Measurements from ENCODE around the gene TLL1.

DNA sequence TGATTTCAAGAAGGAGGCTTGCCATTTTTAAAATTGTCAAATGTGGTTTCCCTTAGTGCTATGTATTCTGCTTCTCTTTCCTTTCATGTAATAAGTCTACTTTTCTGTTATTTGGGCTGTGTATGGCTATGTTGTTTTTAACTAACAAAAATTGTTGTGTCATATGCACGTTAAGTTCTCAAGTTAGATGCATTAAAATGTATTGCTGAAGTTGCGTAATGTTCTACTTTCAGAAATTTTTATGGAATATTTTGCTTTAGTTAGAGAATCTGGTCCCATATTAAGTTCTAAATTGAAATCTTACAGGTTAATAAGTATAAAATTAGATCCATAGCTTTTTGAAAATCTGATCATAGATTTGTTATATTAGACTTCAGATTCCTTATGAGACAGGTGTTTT is 133.2 kb downstream of the TLL1 start:
- TF ChIP-seq, protein P1, sequence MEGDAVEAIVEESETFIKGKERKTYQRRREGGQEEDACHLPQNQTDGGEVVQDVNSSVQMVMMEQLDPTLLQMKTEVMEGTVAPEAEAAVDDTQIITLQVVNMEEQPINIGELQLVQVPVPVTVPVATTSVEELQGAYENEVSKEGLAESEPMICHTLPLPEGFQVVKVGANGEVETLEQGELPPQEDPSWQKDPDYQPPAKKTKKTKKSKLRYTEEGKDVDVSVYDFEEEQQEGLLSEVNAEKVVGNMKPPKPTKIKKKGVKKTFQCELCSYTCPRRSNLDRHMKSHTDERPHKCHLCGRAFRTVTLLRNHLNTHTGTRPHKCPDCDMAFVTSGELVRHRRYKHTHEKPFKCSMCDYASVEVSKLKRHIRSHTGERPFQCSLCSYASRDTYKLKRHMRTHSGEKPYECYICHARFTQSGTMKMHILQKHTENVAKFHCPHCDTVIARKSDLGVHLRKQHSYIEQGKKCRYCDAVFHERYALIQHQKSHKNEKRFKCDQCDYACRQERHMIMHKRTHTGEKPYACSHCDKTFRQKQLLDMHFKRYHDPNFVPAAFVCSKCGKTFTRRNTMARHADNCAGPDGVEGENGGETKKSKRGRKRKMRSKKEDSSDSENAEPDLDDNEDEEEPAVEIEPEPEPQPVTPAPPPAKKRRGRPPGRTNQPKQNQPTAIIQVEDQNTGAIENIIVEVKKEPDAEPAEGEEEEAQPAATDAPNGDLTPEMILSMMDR (IDR thresholded peaks at IDR 0.05) = no peak
- TF ChIP-seq POLR2A (IDR thresholded peaks at IDR 0.05) = no peak

Measured in esophagus squamous epithelium (tissue), 4 donors.